Measurements from ENCODE around the gene TRIM56. TPM values are rescaled to one million over a fixed set of nuclear protein-coding genes. Genes with fewer than 3 reads are reported as not detected.
A peak's percentile ranks its signal among the peaks of the same experiment; 100 is the strongest.

The TRIM56 gene
- total and polyA plus RNA-seq, 2 of the 13 experiments (the other 11 are each of a cell fraction or from before 2014, with no cell fraction given) = 3.2 to 7.1 TPM

DNA sequence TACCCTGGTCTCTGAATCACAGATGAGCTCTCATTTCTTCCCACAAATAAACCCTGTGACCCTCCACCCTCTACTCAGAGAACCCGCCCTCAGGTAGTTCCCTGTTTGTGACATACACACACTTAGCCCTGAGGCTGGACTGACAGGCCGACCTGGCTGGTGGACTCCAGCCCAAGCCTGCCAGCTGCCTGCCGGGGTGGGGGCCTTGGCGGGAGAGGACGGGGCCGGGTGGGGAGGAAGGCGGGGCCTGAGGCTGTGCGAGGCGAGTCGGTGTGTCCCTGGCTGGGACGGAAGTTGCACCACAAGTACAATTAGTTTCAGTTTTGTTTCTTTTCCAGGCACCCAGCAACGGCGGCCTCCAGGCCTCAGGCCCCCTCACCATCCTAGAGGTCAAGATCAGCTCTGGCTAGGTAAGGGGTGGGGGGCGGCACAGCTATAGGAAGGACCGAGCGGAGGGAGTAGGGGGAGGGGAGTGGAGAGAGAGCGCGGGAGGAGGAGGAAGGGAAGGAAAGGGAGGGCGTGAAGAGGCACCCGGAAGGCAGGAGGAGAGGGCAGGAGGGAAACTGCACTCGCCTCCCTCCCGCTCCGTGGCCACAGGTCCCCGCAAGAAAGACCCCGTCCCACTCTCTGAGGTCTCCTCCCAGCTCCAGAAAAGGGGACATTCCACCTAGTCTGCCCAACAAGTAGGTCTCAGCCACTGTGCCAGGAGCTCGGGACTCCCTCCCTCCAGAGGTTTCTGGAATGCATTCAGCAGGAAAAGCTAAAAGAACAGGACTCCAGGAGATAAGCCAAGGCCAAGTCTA, at the start of gene TRIM56 (continued):
- TF ChIP-seq, protein P1, sequence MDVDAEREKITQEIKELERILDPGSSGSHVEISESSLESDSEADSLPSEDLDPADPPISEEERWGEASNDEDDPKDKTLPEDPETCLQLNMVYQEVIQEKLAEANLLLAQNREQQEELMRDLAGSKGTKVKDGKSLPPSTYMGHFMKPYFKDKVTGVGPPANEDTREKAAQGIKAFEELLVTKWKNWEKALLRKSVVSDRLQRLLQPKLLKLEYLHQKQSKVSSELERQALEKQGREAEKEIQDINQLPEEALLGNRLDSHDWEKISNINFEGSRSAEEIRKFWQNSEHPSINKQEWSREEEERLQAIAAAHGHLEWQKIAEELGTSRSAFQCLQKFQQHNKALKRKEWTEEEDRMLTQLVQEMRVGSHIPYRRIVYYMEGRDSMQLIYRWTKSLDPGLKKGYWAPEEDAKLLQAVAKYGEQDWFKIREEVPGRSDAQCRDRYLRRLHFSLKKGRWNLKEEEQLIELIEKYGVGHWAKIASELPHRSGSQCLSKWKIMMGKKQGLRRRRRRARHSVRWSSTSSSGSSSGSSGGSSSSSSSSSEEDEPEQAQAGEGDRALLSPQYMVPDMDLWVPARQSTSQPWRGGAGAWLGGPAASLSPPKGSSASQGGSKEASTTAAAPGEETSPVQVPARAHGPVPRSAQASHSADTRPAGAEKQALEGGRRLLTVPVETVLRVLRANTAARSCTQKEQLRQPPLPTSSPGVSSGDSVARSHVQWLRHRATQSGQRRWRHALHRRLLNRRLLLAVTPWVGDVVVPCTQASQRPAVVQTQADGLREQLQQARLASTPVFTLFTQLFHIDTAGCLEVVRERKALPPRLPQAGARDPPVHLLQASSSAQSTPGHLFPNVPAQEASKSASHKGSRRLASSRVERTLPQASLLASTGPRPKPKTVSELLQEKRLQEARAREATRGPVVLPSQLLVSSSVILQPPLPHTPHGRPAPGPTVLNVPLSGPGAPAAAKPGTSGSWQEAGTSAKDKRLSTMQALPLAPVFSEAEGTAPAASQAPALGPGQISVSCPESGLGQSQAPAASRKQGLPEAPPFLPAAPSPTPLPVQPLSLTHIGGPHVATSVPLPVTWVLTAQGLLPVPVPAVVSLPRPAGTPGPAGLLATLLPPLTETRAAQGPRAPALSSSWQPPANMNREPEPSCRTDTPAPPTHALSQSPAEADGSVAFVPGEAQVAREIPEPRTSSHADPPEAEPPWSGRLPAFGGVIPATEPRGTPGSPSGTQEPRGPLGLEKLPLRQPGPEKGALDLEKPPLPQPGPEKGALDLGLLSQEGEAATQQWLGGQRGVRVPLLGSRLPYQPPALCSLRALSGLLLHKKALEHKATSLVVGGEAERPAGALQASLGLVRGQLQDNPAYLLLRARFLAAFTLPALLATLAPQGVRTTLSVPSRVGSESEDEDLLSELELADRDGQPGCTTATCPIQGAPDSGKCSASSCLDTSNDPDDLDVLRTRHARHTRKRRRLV (CRISPR knock-in tag; IDR thresholded peaks at IDR 0.05) = no peak
- TF ChIP-seq ZBTB8A (CRISPR knock-in tag; IDR thresholded peaks at IDR 0.05; ENCODE audit: borderline replicate concordance, low read depth) (no peak), MEIS2 (CRISPR knock-in tag; IDR thresholded peaks at IDR 0.05) (no peak; the same call in 1 of the 2 replicates), SCMH1 (CRISPR knock-in tag; IDR thresholded peaks at IDR 0.05; ENCODE audit: borderline replicate concordance) (no peak), DMAP1 (CRISPR knock-in tag; IDR thresholded peaks at IDR 0.05) (peak; percentile 47; the same call in 1 of the 2 replicates), MATR3 (CRISPR knock-in tag; IDR thresholded peaks at IDR 0.05) (no peak), ZBTB20 (CRISPR knock-in tag; IDR thresholded peaks at IDR 0.05; ENCODE audit: borderline replicate concordance, low read depth) (0 out of 2 replicates have a peak, but pooled peaks have one; percentile 17), MIER2 (CRISPR knock-in tag; IDR thresholded peaks at IDR 0.05) (no peak), TMF1 (CRISPR knock-in tag; IDR thresholded peaks at IDR 0.05; ENCODE audit: low read depth) (no peak), FOXP1 (IDR thresholded peaks at IDR 0.05) (no peak), FOXP1 (CRISPR knock-in tag; IDR thresholded peaks at IDR 0.05) (no peak)
- TF ChIP-seq, protein P2, sequence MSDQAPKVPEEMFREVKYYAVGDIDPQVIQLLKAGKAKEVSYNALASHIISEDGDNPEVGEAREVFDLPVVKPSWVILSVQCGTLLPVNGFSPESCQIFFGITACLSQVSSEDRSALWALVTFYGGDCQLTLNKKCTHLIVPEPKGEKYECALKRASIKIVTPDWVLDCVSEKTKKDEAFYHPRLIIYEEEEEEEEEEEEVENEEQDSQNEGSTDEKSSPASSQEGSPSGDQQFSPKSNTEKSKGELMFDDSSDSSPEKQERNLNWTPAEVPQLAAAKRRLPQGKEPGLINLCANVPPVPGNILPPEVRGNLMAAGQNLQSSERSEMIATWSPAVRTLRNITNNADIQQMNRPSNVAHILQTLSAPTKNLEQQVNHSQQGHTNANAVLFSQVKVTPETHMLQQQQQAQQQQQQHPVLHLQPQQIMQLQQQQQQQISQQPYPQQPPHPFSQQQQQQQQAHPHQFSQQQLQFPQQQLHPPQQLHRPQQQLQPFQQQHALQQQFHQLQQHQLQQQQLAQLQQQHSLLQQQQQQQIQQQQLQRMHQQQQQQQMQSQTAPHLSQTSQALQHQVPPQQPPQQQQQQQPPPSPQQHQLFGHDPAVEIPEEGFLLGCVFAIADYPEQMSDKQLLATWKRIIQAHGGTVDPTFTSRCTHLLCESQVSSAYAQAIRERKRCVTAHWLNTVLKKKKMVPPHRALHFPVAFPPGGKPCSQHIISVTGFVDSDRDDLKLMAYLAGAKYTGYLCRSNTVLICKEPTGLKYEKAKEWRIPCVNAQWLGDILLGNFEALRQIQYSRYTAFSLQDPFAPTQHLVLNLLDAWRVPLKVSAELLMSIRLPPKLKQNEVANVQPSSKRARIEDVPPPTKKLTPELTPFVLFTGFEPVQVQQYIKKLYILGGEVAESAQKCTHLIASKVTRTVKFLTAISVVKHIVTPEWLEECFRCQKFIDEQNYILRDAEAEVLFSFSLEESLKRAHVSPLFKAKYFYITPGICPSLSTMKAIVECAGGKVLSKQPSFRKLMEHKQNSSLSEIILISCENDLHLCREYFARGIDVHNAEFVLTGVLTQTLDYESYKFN (CRISPR knock-in tag; conservative IDR thresholded peaks at IDR 0.05) = peak; percentile 40; the same call in 1 of the 2 replicates
- TF ChIP-seq, protein P3, sequence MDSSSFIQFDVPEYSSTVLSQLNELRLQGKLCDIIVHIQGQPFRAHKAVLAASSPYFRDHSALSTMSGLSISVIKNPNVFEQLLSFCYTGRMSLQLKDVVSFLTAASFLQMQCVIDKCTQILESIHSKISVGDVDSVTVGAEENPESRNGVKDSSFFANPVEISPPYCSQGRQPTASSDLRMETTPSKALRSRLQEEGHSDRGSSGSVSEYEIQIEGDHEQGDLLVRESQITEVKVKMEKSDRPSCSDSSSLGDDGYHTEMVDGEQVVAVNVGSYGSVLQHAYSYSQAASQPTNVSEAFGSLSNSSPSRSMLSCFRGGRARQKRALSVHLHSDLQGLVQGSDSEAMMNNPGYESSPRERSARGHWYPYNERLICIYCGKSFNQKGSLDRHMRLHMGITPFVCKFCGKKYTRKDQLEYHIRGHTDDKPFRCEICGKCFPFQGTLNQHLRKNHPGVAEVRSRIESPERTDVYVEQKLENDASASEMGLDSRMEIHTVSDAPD (CRISPR knock-in tag; IDR thresholded peaks at IDR 0.05) = no peak
- TF ChIP-seq, protein P4, sequence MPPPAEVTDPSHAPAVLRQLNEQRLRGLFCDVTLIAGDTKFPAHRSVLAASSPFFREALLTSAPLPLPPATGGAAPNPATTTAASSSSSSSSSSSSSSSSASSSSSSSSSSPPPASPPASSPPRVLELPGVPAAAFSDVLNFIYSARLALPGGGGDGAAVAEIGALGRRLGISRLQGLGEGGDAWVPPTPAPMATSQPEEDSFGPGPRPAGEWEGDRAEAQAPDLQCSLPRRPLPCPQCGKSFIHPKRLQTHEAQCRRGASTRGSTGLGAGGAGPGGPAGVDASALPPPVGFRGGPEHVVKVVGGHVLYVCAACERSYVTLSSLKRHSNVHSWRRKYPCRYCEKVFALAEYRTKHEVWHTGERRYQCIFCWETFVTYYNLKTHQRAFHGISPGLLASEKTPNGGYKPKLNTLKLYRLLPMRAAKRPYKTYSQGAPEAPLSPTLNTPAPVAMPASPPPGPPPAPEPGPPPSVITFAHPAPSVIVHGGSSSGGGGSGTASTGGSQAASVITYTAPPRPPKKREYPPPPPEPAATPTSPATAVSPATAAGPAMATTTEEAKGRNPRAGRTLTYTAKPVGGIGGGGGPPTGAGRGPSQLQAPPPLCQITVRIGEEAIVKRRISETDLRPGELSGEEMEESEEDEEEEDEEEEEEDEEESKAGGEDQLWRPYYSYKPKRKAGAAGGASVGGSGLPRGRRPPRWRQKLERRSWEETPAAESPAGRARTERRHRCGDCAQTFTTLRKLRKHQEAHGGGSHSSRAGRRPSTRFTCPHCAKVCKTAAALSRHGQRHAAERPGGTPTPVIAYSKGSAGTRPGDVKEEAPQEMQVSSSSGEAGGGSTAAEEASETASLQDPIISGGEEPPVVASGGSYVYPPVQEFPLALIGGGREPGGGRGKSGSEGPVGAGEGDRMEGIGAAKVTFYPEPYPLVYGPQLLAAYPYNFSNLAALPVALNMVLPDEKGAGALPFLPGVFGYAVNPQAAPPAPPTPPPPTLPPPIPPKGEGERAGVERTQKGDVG (CRISPR knock-in tag; IDR thresholded peaks at IDR 0.05; ENCODE audit: borderline replicate concordance) = no peak
